ENCODE measurements around the gene ARHGAP40.
"Not testable (repeated sequence)": the region's sequence is repeated elsewhere in the genome, so short reads cannot be mapped to it uniquely, and the experiment has no call there.

ARHGAP40 gene

GRCh38 chr20:38589351-38589750, 12.3 kb upstream of the ARHGAP40 start:
- DNase-seq: no peak

GRCh38 chr20:38589967-38590675, 11.5 kb upstream of the ARHGAP40 start:
- DNase-seq: no peak

- DNase-seq: no peak
Measured at GRCh38 chr20:38590676-38591473, 10.7 kb upstream of the ARHGAP40 start.

GRCh38 chr20:38591474-38592410, 9.9 kb upstream of the ARHGAP40 start:
- no peak for DNase-seq

- not testable (repeated sequence) for DNase-seq
Measured at GRCh38 chr20:38592411-38592790, 9.2 kb upstream of the ARHGAP40 start.

GRCh38 chr20:38594281-38594680, 7.3 kb upstream of the ARHGAP40 start:
- DNase-seq: not testable (repeated sequence)

GRCh38 chr20:38595886-38596285, 5.7 kb upstream of the ARHGAP40 start:
- not testable (repeated sequence) for DNase-seq

- no peak for DNase-seq
Measured at GRCh38 chr20:38599410-38599882, 2.2 kb upstream of the ARHGAP40 start.

GRCh38 chr20:38600057-38600456, 1.6 kb upstream of the ARHGAP40 start:
- no peak for DNase-seq

GRCh38 chr20:38602185-38602581, 574 bp downstream of the ARHGAP40 start:
- DNase-seq: no peak

- no peak for DNase-seq
Measured at GRCh38 chr20:38603286-38603685, 1.7 kb downstream of the ARHGAP40 start.

- DNase-seq: no peak
Measured at GRCh38 chr20:38604873-38605303, 3.3 kb downstream of the ARHGAP40 start.

GRCh38 chr20:38607351-38607750, 5.7 kb downstream of the ARHGAP40 start:
- DNase-seq: no peak

- DNase-seq: no peak
Measured at GRCh38 chr20:38608188-38608587, 6.6 kb downstream of the ARHGAP40 start.

- DNase-seq: no peak
Measured at GRCh38 chr20:38609815-38610214, 8.2 kb downstream of the ARHGAP40 start.

- DNase-seq: no peak
Measured at GRCh38 chr20:38610521-38610920, 8.9 kb downstream of the ARHGAP40 start.

GRCh38 chr20:38612751-38613515, 11.3 kb downstream of the ARHGAP40 start:
- no peak for DNase-seq

- no peak for DNase-seq
Measured at GRCh38 chr20:38615283-38615682, 13.7 kb downstream of the ARHGAP40 start.

GRCh38 chr20:38616457-38616856, 14.8 kb downstream of the ARHGAP40 start:
- DNase-seq: no peak

GRCh38 chr20:38617011-38617829, 15.6 kb downstream of the ARHGAP40 start:
- DNase-seq: no peak

- DNase-seq: no peak
Measured at GRCh38 chr20:38617830-38618196, 16.2 kb downstream of the ARHGAP40 start.
